GM21619 (cell line): Measurements from ENCODE around the gene PDZD4.

Experiments used
- ATAC-seq: cut with Tn5 transposase; IDR thresholded peaks from one replicate; pipeline ENCODE4 v1.9.1; 2021; ENCODE audit not compliant: unreplicated experiment

The PDZD4 gene, protein sequence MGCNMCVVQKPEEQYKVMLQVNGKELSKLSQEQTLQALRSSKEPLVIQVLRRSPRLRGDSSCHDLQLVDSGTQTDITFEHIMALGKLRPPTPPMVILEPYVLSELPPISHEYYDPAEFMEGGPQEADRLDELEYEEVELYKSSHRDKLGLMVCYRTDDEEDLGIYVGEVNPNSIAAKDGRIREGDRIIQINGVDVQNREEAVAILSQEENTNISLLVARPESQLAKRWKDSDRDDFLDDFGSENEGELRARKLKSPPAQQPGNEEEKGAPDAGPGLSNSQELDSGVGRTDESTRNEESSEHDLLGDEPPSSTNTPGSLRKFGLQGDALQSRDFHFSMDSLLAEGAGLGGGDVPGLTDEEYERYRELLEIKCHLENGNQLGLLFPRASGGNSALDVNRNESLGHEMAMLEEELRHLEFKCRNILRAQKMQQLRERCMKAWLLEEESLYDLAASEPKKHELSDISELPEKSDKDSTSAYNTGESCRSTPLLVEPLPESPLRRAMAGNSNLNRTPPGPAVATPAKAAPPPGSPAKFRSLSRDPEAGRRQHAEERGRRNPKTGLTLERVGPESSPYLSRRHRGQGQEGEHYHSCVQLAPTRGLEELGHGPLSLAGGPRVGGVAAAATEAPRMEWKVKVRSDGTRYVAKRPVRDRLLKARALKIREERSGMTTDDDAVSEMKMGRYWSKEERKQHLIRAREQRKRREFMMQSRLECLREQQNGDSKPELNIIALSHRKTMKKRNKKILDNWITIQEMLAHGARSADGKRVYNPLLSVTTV

DNA sequence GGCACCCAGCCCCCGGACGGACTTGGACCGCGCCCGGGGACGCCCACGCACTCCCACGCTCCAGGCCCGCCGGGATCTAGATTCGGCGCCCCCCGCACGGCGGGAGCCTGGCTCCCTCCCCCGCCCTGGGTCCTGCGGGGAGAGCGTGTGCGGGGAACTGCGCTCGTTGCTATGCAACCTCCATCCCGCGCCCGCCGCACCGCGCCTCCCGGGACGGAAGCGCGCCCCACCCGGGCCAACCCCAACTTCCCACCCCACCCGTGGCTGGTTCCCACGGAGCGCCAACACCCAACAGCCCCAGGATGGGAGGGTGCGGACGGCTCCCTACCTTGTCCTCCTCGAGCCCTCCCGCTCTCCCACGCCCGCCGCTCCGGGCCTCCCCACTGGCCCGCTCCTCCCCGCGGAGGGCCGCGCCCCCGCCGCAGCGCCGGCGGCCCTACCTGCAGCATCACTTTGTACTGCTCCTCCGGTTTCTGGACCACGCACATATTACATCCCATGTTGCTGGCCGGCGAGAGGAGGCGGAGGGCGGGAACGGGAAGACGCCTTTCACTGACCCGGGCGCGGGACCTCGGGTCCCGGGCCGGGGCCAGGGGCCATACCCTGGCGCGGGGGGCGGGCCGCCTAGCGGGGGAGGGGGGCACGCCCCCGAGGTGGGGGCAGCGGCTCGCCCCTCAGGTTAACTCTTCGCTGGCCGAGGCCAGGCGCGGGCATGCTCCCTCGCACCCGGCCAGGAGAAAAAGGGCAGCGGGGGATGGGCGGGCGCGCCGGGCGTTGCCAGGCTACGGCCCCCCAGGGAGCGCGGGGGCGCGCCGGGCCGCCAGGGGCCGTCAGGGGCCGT lies at the start of gene PDZD4:
PDZD4 (minus strand) TSS at position 746 of the 841 bp plus-strand sequence; CDS start at position 500, 246 bp downstream.
- ATAC-seq = no peak

DNA sequence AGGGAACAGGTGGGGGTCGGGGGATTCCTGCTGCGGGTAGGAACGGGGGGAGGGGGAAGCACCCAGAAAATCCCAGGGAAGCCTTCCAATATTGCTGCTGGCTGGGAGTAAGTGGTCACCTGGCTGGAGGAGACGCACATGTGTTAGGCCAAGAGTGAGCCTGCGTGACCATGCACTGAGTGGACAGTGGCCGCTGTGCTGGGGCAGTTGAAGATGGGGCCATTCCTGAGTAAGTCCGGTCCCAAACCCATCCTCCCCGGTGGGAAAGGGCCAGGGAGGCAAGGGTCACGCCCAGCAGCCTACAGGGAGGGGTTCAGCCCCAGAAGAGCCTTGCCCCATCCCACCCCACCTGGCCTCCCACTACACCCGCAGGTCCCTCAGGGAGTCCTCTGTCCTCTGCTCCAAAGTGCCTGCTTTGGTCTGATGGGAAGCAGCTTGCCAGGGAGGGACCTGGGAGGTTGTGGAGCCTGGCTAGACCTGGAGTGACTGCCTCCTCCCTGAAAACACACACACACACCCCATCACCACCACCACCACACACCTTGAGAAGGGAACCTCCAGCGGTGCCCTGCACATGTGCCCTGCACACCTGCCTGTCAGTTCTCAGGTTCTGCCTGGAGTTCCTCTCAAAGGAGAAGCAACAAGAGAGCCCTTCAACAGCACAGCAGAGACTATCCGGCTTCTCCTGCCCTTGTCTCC lies 49.5 kb upstream of the PDZD4 start:
- no peak for ATAC-seq

DNA sequence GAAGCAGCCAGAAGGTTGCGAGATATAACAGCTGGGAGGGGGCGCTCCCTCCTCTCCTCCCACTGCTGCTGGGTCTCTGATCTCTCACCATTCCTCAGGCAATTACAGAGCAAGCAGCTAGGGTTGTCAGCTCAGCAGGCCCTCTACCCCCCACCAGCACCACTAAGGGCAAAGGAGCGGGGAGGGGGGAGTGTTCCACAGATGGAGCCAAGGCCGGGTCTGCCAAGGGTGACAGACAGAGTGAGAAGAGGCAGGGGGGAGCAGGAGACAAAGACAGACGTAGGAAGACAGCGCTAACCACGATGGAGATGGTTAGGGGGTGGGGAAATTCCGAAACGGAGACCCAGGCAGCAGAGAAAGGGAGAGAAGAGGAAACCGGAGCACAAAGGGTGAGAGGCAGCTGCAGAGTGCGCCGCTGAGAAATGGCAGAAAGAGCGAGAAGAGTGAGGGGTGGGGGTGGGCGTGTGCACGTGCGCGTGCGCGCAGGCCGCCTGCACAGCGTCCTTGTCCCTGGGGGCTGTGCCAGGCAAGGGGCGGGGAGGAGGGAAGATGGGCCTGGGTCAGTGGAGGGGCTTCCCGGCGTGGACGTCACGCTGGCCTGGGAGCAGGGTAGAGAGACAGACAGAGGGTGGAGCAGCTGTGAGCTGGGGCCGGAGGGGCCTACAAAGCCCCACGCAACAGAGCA lies 48.8 kb upstream of the PDZD4 start:
- ATAC-seq = no peak

DNA sequence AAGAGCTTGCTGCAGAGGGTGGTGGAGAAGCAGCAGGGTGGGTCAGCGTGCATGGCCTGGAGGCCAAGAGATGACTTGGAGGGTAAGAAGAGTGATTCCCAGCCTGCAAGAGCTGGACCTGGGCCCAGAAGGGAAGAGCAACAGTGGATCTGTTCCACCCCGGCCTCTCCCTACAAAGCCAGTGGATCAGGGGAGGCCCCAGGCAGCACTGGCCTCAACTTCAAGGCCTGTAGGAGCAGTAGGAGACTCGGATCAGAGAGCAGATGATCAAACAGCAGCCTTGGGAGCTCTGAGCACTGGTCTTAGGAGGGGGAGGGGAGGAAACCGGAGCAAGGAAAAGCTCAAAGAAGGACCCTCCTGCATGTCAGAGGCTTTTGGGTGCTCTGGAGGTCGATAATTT lies 48.0 kb upstream of the PDZD4 start:
- ATAC-seq = no peak

DNA sequence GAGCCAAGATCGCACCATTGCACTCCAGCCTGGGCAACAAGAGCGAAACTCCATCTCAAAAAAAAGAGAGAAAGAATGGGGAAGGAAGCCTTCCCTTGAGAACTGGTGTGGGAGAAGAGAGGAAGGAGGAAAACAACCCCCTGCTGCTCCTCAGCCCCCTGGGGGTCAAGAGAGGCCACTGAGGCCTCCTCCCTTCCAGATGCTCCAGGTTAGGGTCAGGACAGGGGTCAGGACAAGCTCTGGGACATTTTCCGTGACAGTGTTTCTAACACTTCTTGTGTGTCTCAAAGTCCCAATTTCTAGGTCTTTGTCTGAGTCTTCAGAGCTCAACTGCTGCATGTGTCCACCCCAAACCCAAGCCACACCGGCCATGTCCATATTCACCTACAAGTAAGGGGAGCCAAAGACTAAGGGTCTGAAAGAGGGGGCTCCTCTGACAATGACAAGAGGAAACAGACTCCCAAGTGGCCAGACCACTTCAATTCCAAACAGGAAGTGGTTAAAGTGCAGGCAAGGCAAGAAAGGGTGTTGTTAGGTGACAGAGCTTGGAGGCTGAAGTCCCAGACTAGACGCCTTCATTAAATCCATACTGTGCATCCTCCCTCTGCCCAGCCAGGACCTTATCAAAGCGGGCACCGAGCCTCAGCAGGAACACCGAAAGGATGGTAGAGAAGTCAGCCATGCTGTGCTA lies 47.4 kb upstream of the PDZD4 start:
- no peak for ATAC-seq

DNA sequence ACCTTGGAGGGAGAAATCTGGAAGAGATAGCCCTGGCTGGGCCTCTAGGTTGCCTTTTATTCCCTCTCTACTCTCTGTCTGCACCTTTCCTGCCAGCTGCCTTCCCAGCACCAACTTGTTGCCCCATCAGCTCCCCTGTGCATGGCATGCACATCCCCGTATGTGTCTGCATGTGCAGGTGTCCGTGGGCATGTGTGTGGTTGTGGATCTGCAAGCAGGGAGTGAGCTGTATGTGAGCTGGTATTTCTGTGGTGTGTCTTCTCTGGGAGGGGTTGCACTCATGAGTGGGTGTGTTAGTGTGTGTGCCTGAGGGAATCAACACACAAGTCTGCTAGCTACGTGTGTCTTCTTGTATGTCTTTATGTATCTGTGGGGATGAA lies 45.8 kb upstream of the PDZD4 start:
- no peak for ATAC-seq

DNA sequence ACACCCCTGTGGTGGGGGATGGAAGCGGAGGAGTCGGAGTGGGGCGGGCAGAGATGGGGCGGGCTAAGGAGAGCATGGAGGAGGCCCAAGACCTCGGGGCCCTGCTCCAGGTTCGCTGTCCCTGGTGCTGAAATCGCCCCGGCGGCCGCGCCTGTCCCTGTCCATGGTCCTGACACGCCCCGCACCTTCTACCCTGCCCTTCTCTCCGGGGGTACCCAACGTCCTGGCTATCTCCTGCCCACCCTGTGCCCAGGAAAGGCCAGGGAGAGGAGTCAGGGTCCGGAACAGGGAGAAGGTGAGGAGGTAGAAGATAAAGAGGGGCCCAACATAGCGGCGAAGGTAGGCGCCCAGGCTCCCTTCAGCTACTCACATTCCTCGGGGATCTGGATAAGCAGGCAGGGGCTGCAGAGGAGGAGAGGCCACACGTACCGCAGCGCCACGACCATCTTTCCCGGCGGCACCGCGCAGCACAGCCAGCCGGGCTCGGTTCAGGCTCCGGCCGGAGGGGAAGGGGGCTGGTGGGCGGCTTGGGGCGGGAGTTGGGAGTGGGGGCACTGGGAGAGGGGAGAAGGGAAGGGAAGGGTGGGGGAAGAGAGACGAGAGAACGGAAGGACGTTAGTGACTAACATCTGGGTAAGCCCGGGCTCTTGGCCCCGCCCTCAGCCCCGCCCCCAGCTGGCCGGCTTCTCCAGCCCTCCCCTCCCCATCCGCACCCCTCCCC lies 45.2 kb upstream of the PDZD4 start:
- ATAC-seq = no peak

DNA sequence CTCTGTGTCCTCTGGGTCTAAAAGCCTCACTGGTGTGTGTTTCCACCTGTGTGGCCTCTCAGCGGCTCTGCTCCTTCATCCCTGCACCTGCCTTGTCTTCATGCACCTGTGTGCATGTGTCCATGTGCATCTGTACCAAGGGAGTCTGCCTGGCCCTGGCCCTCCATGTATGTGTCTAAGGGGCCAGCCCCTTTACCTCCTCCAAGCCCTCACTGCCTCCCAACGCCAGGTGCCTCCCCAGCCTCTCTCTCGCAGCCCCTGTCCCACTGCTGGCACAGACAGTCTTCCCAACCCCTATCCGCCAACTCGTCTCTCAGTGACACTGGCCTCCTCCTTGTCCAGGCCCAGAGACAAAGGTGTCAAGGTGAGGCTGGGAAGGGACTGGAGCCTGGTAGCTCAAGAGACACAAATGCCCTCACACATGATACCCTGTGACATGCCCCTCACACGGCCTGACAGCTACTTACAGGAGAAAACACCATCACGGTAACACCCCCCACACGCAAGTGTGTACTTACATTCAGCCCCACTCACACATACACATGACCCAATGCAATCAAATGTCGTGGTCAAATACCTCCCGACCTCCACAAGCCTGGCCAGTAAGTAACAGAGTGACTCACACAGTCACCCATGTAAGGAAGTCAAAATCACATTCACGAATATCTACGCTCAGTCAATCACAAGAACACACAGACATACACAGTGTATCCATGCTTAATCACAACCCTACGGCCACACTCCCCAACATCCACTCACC lies 44.2 kb upstream of the PDZD4 start:
- ATAC-seq = no peak

DNA sequence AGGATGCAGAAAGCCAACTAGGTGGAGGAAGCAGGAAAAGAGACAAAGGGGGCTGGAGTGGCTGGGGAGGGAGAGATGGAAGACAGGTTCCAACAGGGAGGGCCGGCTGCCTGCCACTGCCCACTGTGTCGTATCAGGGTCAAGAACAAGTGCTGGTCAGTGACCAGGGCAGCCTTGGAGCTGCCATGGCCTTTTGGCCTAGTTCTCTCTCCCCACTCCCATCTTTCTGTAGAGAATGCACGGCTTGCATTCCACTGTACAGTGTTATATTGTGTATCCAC lies 43.7 kb upstream of the PDZD4 start:
- no peak for ATAC-seq

DNA sequence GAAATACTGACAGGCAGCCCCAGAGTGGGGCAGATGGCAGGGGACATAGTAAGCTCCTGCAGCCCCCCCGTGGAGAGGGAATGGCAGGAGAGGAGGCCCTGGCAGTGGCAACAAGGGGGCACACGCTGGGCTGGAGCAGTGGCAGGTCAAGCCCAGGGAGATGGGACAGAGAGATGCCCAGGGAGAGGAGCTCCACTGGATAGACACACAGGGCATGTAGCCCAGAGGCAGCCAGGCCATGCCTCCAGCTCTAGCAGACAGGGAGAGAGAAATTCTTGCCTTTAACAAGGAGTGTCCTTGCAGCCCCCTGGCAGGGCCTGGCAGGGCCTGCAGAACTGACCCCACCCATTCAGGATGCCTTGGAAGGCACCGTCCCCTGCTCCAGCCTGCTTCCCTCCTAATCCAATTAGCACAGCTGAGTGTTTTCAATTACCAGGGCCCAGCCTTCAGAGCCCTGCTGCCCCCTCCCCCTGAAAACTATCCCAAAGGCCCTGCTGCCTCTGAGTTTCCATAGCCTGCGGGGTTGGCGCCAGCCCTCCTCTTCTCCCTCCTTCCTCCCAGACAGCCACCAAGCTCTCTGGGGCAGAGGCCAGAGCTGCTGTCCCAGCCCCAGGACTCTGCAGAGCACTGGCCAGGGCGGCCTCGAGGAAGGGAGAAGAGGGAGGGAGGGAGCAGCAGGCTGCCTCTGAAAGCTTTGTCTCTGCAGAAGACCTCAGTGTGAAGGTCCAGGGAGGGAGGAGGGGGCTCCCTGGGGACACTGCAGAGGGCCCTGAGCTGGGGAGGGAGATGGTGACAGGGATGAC lies 43.1 kb upstream of the PDZD4 start:
- no peak for ATAC-seq

DNA sequence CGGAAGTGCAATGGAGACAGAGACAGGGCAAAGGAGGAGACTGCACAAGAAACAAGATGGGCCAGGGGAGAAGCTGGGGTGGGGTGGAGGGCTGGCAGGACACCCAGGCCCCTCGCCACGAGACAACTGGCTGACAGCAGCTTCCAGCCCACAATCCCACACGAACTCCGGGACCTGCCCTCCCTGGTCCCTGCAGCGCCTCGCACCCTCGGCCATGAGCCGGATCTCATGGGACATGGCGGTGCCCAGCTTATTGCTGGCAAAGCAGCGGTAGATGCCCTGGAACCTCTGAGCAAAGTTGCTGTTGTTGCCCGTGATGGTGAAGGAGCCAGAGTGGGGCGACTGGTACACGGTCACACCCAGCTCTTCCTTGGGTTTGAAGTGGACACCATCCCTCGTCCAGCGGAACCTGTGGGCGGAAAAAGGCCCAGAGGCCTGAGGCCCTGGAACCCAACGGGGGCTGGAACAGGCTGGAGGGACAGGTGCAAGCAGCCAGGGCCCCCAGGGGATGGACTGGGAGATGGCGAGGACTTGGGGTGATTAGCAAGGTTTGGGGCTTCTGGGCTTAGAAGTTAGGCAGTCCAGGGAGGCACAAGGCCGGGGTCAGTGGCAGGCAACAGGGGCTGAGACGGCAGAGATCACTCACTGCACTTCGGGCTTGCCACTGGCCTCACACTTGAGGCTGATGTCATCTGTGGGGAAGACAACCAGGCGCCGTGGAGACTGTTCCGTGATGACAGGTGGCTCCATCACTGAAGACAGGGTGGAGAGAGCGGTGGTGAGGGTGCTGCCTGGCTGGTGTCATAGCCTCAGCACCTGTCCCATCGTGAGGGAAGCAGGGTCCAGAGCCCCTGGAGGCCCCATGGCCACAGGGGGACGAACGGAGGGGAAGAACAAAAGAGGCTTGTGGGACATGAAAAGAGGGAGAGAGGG lies 41.9 kb upstream of the PDZD4 start:
- ATAC-seq = no peak

DNA sequence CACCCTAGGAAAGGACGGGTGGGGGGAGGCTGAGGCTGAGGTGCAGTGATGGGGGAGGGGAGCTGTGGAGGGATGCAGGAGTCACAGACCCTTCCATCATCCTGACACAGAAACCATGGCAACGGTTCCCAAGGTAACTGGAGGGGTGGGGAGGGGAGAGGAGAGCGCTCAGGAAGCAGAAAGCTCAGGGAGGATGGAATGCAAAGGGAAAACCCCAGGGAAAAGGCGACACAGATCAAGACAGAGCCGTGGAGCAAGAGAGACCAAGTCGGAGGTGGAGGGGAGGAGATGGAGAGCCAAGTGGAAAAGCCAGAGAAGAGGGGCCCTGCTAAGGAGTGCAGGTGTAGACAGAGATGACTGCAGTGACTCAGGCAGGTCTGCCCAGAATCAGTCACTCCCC lies 41.1 kb upstream of the PDZD4 start:
- no peak for ATAC-seq

DNA sequence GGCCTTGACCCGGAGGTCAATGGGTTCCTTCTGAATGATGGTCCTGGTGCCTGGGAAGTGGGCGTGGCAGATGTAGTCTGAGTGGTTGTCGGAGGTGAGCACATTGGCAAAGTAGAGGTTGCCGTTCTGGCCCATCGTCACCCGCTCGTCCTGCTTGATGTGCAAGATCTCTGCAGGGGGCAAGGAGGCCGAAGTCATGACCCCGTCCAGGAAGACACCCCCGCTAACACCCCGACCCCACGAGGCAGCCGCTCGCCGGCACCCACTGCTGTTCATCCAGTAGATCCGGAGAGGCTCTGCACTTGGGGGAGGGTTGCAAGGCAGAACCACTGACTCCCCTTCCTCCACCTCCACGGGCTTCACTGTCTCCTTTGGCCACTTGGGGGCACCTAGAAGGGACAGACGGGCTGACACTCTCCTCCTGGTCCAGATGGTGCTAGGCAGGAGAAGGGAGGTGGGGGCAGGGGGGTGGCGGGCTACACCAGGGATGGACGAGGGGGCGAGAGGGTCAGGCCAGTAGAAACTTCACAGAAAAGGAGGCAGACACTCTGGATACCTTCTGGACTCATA lies 40.5 kb upstream of the PDZD4 start:
- no peak for ATAC-seq

DNA sequence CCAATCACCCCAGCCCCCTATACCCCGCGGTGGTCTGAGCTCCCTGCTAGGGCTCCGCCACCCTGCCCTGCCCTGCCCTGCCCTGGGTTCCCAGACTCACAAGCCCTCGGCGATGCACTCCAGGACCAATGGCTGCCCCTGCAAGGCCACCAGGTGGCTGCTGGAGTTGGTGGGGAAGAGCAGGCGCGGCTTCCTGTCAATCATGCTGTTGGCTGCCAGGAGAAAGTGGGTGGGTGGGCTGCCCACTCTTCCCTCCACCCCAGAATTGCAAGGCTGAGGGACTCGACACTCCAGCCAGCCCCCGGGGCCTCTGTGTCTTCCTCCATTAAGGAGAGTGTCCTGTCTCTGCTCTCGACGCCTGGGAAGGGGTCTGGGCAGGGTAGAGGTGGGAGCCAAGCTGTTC lies 39.9 kb upstream of the PDZD4 start:
- no peak for ATAC-seq

DNA sequence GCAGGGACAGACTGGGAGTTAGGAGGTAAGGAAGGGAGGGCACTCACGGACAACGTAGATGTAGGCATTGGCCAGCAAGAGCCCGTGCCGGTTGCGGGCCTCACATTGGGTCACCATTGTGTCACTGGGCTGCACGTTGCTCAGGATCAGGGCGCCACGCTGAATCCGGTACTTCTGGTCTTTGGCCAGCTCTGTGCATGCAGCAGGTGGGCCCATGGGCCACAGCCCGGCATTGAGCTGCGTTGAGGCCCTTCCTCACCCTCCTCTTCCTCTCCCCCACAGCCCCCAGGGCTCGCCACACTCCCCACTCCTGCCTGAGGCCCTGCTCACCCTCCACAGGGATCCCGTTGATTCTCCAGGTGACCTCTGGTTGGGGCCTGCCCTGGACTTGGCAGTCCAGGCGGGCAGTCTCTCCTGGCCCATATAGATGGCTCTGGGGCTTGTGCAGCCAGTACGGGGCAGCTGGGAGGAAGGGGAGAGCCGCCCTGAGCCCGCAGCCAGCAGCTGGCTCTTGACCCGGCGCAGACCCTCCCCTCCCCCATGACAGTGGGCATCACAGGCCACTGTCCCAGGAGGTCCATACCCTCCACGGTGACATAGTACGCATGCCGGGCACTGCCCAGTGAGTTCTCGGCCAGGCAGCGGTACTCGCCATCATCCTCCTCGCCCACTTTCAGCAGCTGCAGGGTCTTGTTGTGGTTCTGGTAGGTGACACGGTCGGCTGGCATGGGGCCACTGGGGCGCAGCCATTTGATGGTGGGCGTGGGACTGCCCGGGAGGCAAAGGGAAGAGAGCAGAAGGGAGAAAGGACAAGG lies 39.3 kb upstream of the PDZD4 start:
- no peak for ATAC-seq
